ENCODE data around the gene RFC1. TPM values are rescaled to one million over a fixed set of nuclear protein-coding genes. Genes with fewer than 3 reads are reported as not detected.
"Not testable (repeated sequence)": the region's sequence is repeated elsewhere in the genome, so short reads cannot be mapped to it uniquely, and the experiment has no call there.

RFC1 gene
- total RNA-seq, 1 experiment from 2014 or later, result 72.9 TPM

DNA sequence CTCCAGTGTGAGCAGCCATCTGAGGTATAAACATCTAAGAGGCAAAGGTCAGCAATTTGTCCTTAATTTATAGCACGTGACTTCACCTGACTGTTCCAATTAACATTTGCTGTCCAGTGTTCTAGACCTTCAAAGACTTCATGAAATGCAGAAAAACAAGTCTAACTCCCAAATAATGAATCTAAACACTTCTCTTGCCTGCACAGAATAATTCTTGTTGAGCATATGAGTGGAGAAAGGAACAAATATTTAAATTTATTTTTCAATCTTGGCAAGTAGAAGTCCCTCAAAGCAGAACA lies 12.0 kb downstream of the RFC1 start:
- DNase-seq (ENCODE audit: low read depth), result peak; percentile 22

DNA sequence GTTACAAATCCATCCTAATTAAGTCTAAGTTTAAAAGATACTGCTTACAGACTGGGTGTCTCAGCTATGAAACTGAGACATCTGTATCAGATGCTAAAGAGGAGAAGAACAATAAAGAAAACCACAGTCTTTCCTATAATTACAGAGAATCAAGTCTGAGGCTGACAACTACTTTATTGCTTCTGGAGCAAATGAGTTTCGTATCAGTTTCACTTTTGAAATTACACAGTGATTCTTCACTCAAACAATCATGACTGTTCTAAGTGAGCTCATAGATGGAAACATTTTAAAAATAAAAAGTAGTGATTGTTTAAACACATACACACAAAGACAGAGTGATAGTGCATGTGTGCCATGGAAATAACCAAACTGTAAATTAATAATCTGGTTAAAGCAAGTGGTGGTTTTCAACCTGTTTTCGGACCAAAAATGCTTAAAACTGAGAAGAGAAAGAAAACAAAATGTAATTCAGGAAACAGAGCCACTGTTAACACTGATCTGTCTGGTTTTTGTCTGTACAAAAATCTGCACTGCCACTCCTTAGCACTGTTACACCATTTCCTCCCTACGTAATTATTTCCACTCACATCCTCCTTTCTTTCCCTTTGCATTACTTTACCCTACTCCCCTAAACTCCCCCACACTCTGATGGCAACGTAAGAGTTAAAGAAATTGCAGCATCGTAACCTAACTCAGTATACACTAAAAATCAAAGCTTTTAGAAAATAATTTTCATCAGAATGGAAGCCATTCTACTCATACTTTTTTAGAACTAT lies 12.5 kb downstream of the RFC1 start:
- DNase-seq (ENCODE audit: low read depth), result peak; percentile 62

DNA sequence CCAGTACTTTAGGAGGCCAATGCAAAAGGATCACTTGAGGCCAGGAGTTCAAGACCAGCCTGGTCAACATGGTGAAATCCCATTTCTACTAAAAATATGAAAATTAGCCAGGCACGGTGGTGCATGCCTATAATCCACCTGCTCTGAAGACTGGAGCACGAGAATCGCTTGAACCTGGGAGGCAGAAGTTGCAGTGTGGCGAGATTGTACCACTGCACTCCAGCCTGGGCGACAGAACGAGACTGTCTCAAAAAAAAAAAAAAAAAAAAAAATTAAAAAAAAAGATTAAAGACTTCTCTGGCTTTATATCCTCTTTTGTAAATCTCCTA lies 13.0 kb downstream of the RFC1 start:
- DNase-seq (ENCODE audit: low read depth), result not testable (repeated sequence)

DNA sequence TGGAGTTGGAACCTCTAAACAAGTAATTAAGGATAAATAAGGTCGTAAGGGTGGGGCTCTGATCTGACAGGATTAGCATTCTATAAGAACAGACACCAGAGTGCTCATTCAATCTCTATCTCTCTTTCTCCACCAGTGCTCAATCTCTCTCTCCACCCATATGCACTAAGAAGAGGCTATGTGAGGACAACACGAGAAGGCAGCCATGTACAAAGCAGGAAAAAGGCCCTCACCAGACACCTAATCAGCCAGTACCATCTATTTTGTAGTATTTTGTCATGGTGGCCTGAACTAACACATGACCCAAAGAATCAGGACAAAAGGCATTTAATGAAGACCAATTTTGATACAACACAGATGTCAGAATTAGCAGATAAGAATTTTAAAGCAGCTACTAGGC lies 16.8 kb downstream of the RFC1 start:
- no peak for DNase-seq (ENCODE audit: low read depth)

DNA sequence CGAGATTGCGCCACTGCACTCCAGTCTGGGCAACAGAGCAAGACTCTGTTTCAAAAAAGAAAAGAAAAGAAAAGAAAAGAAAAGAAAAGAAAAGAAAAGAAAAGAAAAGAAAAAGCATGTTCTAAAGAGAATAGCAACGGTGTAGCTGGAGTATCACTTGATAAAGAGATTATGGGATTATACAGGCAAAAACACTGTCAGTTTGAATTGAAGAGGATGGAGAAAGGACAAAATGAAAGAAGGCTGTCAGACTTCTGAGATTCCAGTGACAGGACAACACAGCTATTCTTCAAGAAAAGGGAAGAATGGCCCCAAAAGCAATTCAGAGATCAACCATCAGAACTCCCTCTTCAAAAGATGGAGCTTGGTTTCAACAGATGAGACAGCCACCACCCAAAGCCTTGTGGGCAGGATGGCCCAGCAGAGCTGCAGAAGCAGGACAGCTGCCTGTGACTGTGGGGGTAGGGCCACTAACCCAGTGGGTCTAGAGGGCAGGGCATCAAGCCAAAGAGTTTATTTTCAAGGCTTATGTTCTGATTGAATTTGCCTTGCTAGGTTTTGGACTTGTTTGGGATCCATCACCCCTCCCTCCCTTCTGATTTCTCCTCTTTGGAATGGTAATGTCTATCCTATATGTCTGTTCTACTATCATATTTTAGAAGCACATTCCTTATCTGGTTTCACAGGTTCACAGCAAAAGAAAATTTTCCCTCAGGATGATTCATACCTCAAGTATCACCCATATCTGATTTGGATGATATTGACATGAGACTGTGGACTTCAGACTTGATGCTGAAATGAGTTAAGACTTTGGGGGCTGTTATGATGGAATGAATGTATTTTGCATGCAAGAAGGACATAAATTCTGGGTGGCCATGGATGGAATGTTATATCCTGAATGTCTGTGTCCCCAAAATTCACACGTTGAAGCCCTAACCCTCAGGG lies 17.5 kb downstream of the RFC1 start:
- peak; percentile 65 for DNase-seq (ENCODE audit: low read depth)

DNA sequence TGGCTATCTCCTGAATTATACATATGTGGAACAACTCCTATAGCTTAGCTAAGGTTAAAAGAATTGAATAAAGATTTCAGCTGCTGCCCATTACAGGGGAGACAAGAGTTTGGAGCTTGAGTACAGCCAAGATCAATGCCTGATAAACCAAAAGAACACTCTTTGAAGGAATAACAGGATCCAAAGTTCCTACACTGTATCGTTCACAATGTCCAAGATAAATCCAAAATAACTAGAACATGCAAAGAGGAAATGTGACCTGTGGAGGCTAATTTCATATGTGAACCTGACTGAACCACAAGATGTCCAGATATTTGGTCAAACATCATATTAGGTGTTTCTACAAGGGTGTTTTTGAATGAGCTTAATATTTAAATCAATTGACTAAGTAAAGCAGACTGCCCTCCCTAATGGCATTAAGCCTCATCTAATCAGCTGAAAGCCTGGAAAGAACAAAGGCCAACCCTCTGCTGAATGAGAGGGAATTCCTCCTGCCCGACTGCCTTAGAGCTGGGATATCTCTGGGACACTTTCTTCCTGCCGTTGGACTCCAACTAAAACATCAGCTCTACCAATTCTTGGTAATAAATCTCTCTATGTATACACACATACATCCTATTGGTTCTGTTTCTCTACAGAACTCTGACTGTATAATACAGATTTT lies 19.2 kb downstream of the RFC1 start:
- no peak for DNase-seq (ENCODE audit: low read depth)

DNA sequence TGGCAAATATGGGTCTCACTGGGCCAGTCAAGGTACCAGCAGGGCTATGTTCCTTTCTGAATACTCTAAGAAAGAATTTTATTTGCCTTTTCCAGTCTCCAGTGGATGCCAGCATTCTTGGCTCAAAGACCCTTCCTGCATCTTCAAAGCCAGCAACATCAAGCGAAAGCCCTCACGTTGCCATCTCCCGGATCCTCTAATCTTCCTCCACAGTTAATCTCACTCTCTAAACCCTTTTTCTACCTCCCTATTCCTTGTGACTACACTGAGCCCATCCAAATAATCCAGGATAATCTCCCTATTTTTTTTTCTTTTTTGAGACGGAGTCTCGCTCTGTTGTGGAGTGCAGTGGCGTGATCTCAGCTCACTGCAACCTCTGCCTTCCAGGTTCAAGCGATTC lies 23.4 kb downstream of the RFC1 start:
- DNase-seq (ENCODE audit: low read depth), result no peak

DNA sequence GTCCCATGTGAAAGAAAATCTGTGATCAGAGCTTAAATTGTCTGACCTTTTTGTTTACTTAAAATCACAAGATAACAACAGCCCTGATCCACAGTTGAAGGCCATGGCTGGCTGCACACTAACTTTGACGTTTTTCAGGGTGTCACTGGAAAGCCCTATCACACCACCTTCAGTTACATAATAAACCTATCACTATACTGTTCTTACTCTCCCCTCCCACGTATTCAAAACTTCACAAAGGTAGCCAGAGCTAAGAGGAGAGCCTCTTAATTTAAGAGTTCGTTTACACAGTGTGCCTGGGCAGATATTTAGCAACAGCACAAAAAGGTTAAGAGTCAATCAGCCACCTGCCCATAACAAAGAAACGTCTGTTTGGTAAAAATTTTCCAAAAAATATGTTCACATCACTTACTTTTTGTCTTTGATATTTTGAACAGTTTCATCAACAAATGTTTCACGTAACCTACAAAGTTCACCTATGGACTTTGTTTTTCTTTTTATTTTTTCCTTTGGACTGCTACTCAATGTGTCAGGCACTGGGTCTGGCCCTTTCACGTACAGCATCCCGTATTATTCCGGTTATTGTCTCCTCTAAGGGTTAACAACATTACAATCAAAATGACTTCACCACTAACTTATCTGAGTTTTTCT lies 25.0 kb downstream of the RFC1 start:
- DNase-seq (ENCODE audit: low read depth), result no peak

DNA sequence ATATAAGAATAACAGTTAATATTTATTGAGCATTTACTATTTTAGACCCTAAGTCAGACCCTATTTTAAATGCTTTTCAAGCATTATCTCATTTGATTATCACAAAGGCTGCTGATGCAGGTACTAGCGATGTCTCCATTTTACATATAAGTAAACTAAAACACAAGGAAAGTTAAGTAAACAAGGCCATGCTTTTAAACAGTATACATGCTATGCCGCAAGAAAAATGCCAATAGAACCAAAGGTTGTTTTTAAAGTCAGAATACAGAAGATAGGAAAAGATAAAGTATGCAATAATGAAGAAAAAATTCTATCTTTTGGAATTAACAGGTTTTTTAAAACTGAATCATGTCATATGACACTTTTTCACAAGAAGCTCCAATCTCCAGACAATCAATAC lies 26.2 kb downstream of the RFC1 start:
- DNase-seq (ENCODE audit: low read depth), result no peak

DNA sequence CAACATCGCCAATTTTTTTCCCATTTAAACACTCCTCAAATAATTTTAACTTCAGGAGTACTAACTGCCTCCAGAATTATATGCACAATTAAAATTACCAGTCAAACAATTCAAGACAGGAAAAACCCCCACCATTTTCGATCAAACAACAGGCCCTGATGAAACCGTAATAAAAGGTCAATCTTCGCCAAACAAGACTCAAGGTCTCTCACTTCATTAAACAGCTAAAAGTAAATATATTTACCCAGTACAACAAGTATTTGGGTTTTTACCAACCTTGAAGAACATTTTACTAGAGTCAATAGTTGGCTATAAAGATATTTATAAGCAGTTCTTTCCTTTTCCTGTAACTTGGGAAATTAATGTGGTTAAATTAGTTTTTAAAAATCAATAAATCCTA lies 28.3 kb downstream of the RFC1 start:
- no peak for DNase-seq (ENCODE audit: low read depth)

DNA sequence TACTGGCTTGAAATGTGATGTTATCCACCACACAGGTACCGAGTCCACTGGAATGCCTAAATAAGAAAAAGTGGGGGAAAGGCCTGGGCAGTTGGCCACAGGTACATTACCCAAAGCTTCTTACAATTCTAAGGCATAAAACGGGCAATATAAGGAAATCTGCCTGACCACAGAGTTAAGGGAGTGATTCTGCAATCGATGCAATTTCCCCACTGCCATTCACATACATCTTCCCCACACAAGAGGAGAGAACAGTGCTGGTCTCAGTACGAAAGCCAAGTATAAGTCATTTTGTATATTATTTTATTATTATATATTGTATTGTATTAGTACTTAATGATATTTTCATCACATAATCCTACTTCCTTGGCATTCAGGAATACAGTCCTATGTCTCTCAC lies 30.6 kb downstream of the RFC1 start:
- DNase-seq (ENCODE audit: low read depth), result no peak

DNA sequence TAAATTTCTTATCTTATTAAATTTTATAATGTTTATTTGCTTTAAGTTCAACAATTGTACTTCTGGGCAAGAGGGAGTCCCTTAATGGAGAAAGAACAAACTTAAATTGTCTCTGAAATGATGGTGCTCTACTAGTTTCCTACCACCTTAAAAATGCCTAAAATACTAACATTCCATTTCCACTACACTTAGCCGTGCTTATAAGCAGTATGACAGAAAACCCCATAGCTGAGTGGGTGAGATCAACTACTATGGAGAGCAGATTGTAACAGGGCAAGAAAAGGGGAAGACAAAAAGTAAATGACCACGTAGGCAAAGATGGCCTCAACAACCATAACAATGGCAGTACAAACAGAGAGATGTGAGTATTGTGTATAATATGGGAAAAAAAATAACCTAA lies 35.0 kb downstream of the RFC1 start:
- DNase-seq (ENCODE audit: low read depth), result no peak

DNA sequence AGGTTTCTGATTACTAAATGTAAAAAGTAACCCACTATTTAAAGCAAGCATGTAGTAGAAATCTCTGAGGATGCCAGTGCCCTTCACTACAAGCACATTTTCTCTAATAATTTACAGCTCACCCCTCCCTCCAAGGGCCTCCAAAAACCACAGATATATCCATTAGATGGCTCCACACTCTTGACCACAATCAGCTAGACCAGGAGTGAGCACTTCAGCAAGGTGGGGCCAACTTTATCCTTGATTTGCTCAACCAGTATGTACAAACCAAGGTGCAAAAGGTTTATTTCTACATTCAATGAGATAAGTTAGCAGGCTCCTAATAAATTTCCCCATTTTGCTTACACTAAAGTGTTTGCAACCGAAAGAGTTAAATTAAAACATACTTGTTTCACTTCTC lies 35.8 kb downstream of the RFC1 start:
- DNase-seq (ENCODE audit: low read depth), result no peak

DNA sequence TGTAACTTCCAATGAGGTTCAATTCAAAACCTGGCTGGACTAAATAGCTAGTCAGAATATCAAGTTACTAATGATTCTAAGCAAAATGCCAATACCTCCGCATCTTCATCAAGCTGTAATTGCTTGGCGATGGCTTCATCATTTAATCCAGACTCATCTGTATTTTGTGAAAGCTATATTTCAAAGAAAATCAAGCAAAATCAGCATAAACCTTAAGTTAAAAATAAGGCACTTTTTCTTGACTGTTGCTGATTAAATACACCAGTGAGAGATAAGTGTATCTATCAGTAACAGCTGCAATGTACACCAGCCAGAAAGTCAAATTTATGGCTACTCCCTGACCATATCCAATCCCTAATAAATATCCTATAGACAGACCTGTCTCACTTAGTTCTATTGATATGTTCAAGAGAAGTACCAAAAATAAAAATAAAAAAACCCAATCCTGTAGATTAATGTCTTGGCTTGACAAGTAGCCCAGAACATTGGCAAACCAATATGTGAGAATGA lies 39.6 kb downstream of the RFC1 start:
- DNase-seq (ENCODE audit: low read depth), result no peak

DNA sequence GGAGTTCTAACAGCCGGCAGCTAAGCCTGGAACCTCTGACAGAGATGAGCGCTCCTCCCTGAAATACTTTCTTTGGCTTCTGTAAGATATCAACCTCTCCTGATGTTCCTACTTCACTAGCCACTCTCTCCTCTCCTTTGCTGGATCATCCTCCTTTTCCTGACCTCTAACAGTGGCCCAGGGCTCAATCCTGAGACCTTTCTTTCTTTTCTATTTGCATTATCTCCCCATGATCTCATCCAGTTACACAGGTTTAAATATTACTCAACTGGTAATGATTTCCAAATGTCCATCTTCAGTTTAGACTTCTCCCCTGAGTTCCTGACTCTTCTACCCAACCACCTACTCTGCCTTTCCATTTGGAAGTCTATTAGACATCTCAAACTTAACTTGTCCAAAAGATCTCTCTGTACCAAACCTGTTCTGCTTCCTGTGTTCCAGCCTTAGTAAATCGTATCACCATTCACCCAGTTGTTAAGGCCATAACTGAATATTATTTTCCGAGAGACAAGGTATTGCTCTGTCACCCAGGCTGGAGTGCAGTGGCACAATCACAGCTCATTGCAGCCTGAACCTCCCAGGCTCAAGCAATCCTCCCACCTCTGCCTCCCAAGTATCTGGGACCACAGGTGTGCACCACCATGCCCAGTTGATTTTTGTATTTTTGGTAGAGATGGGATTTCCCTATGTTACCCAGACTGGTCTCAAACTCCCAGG lies 41.1 kb downstream of the RFC1 start:
- DNase-seq (ENCODE audit: low read depth), result no peak

DNA sequence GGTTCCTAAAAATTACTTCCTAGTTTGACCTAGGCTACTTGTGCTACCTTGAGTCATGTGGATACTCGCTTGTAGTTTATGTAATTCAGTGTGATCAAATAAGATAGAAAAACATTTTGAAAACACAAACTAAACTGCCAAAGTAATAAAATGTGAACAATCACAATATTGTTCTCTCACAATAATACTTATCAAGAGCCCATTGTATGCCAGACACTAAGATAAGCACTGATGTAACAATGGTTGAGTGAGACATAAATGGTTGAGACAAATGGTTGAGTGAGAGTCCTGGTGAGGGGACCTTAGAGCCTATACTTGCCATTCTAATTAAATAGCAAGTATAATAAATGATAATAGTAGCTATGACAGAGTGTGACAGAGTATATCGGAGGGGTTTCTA lies 41.7 kb downstream of the RFC1 start:
- DNase-seq (ENCODE audit: low read depth), result no peak

DNA sequence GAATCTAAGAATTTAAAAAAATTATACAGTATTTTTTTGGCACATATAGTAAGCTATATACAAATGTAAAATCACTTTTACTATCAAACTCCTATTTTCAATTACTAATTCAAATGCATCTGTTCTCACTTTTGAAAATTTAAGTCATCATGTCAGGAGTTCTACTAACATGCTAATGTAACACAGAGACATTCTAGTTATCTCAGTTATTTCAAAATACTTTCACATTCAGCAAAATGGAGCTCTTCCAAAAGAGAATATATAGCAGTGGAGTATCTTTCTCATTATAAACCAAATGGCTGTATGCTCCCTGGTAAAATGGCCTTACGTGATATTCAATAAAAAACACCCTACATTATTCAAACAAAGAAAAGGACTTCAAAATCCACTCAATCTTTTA lies 42.3 kb downstream of the RFC1 start:
- no peak for DNase-seq (ENCODE audit: low read depth)

DNA sequence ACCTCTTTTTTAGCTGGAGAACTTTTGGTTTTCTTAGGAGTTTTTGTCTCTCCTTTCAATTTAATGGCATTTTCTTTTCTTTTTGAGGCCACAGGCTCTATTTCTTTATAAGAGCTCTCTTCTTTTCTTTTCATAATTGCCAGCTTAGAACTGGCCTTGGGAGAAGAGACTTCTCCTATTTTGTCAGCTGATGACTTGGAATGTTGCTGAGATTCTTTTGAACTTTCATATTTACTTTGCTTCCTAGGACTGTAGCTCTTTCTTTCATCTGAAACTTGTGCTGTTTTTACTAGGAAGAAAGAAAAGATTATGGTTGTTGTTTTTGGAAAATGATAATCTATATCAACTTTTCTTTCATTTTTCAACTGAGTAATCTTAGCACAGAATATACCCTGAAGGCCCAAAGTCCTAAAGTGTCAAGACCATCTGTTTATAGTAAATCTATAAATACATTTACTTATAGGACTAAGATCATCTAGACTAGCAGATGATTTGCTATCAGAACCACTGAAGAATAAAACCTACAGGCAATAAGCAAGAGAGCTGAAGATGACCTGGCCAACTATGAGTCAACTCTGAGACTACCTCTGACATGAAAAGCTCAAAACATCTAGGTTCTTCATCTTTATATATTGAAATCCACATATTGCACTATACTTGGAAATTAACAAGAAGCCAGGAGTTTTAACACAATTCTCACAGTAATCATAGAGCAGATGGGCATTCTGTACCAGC lies 45.6 kb downstream of the RFC1 start:
- peak; percentile 43 for DNase-seq (ENCODE audit: low read depth)

DNA sequence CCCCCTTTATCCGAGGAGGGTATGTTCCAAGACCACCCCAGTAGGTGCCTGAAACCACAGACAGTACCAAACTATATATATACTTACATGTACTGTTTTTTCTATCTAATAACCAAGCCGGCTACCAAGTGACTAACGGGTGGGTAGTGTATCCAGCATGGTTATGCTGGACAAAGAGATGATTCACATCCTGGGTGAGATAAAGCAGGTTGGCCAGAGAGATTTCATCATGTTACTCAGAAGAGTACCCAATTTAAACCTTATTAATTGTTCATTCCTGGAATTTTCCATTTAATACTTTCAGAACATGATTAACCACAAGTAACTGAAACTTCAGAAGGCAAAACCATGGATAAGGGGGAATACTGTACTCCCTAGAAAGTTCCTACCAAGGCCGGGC lies 46.5 kb downstream of the RFC1 start:
- DNase-seq (ENCODE audit: low read depth), result peak; percentile 89

DNA sequence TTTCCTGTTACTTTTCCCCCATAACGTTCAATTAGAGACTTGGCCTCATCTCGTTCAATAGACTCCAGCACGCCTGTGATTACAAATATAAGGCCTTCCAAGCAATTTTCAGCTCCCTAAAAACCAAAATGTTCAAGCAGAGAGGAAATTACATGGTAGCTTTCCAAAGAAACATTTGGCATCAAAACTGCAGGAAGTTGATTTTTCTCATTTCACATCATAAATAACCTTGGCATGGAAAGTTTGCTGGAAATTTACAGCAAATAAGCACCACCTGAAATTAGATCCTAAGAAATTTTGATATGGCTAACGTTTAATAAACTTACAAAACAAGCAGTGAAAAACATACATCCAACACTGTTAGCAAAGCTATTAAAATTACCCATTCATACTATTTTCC lies 53.3 kb downstream of the RFC1 start:
- no peak for DNase-seq (ENCODE audit: low read depth)

DNA sequence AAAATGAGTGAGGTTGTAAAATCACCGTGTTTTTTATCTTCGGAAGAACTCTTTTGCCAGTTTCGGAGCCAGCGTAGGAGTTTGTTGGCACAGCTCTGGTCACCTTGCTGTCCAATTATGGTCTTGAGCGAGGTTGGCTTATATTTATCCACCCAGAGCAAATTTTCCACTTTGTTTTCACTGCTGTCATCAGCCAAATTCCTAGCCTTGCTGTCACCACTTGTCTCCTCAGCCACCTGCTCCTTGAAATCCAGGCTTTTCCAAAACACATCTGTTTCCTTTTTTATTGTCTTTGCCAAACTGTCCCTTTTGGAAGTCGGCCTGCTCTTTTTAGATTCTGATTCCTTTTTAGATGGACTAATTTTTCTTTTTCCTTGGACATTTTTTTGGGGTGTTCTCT lies 57.6 kb downstream of the RFC1 start:
- no peak for DNase-seq (ENCODE audit: low read depth)

Measured in M059J (cell line).